Activated naive CD8-positive, alpha-beta T cell treated with anti-CD3 and anti-CD28 coated beads, Interleukin-2, amount 50 U/mL, for 16 hours (primary cell): ENCODE results near the gene CD302.
"Not testable (repeated sequence)": the region's sequence is repeated elsewhere in the genome, so short reads cannot be mapped to it uniquely, and the experiment has no call there.

ENCODE experiments used
- DNase-seq: peaks from one replicate; pipeline ENCODE4 v3.0.0-alpha.2; 2020; ENCODE audit warnings: low read depth, low spot score

Gene CD302

DNA sequence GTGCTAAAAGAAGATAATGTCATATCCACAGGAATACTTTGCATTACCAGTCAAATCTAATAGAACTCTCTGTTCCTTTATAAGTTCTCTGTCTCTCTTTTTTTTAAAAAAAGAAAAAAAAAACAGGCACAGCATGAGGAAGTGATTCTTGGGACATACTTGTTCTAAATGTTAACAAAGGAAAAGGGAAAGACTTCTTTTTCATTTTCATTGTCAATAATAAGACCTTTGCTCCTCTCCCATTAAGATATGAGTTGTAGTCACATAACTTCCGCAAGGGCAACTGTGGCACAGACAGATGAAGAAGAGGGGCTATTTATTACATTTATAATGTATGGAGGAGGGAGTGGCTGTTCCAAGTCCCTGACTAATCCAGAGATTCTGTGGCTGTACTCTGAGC is 4.7 kb downstream of the CD302 start:
- DNase-seq = no peak

DNA sequence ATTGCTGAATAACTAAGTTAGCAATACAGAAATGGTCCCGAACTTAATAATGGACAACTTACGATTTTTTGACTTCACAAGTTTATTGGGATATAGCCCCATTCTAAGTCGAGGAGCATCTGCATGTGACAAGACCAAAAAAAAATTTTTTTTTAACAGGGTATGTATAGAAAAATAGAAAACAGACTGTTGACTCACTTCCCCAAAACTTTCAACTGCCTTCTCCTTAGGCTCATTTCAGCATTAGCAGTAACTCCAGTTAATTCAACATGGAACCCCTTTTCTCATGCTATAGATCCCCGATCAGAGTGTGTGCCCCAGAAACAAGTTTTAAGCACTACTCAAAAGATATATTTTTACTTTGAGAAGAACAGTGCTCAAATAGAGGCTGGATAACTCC is 5.4 kb downstream of the CD302 start:
- DNase-seq = no peak

DNA sequence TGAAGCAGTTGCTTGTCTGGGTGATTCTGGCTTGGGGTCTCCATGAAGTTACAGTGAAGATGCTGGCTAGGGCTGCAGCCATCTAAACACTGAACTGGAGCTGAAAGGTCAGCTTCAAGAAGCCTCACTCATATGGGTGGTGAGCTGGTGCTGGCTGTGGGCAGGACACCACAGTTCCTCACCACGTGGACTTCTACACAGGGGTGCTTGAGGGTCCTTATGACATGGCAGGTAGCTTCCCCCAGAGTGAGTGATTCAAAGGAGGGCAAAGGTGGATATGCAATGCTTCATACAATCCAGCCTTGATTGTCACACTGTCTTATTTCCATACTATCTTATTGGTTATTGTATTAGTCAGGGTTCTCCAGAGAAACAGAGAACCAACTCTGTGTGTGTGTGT is 6.0 kb downstream of the CD302 start:
- no peak for DNase-seq

DNA sequence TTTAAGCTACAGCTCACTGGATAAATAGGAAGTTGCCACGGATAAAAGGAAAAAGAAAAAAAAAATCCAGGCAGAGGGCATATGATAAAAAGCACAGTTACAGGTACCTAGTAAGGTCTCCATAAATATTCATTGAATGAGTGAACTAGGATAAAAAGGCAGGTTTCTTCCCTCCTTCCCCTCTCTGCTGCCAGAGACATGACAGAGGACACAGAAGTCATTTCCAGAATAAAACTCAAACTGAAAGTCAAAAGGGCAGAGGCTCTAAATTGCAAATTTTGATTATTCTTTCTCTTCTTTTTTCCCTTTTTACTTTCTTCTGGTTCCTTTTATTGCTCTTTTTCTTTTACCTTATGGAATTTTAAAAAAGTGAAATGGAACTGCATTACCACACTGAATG is 7.7 kb downstream of the CD302 start:
- no peak for DNase-seq

DNA sequence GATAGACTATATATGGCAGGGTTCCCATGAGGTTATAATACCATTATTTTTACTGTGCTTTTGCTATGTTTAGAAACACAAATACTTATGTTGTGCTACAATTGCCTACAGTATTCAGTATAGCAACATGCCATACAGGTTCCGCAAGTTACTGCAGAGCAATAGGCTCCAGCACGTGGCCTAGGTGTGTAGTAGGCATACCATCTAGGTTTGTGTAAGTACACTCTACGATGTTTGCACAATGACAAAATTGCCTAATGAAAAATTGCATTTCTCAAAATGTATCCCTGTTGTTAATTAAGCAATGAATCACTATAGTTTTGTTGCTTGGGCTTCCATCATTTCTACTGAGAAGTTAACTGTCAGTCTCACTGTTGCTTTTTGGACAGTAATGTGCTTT is 9.8 kb downstream of the CD302 start:
- no peak for DNase-seq

DNA sequence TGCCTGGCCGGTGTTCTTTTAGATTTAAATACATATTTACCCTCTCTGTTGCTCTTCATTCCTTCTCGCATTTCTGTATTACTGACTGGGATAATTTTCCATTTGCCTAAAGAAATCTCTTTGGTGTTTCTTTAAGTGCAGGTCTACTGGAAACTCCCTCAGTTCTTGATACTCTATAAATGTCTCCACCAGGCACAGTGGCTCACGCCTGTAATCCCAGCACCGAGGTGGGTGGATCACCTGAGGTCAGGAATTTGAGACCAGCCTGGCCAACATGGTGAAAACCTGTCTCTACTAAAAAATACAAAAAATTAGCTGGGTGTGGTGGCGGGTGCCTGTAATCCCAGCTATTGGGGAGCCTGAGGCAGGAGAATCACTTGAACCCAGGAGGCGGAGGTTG is 10.4 kb downstream of the CD302 start:
- not testable (repeated sequence) for DNase-seq

DNA sequence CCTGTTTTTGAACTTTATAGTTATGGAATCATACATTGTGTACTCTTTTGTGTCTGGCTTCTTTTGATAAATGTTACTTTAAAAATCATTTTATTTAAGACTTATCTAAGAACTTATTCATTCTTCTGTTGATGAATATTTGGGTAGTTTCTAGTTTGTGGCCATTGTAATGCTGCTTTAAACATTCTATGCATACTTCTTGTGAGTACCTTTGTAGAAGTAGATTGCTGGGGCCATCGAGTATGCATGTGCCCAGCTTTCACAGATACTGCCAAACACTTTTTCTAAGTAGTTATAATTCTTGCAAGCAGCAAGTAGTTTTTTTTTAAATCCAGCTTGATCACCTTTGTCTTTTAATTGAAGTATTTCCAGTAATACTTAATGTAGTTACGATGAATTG is 11.1 kb downstream of the CD302 start:
- no peak for DNase-seq

DNA sequence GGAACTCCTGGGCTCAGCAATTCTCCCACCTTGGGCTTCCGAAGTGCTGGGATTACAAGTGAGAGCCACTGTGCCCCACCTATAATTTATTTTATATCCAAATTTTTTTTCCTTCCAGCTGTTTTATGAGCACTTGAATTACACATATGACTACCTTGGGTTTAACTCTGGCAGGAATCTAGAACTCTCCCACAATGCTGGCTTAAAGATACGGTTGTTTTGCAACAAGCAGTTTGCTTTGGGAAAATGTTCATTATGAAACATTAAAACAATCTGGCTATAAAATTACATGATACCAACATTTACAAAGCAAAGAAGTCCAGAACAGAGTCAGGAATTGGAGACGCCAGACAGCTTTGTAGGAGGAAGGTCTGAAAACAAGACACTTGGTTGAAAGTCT is 12.8 kb downstream of the CD302 start:
- no peak for DNase-seq

DNA sequence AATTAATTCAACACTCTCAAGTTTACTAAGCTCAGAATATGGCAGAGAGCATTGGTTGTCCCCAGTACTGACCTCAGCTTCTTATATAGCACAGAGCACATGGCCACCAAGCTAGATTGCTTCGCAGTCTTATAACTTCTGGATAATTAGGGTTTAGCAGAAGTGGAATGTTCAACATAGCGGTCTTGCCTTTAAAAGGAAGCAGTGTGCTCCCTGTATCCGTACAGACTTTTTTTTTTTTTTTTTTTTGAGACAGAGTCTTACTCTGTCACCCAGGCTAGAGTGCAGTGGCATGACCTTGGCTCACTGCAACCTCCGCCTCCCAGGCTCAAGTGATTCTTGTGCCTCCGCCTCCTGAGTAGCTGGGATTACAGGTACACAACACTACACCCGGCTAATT is 13.3 kb downstream of the CD302 start:
- DNase-seq = not testable (repeated sequence)

DNA sequence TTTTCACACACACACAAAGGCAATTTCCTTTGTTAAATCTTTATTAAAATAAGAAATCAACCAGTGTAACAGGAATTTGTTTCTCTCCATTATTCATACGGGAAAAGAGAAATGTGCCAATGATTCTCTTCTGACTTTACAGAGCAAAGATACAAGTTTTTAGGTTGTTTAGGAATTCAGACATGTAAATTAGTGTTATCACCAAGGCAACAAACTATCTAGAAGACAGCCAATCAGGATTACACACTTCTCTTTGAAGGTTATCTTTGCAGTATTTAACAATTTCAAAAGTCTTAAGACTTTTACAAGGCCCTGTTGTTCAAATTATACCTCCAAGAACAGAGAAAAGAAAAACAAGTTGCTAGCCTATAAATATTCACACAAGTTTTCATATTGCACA is 14.5 kb downstream of the CD302 start:
- DNase-seq = no peak

DNA sequence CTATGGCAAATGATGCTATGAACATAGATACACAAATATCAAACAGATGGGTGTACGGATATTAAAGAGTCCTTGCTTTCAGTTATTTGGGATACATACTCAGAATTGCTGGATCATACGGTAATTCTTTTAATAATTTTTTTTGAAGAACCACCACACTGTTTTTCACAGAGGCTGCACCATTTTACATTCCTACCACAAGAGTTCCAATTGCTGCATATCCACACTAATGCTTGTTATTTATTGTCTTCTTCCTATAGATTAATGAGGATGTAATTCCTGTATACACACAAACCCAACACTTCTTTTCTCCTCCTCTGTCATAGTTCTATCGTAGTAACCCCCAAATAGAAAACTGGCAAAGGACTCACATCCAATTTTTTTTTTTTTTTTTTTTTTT is 21.7 kb downstream of the CD302 start:
- DNase-seq = no peak

DNA sequence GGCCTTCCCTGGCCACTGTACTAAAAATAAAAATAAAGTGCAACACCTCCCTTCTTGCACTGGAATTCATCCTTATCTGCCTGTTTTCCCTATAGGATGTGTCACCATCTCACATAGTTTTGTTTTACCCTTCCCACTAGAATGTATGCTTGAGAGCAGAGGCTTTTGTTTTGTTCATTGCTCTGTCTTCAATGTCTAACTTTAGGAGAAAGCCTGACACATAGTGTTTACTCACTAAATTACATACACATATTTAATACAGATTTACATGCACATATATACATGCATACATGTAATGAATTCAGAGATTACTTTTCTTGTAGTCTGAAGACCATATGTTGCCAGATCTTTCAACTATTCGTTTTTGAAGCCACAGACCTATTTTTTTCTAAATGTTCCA is 23.0 kb downstream of the CD302 start:
- DNase-seq = no peak

DNA sequence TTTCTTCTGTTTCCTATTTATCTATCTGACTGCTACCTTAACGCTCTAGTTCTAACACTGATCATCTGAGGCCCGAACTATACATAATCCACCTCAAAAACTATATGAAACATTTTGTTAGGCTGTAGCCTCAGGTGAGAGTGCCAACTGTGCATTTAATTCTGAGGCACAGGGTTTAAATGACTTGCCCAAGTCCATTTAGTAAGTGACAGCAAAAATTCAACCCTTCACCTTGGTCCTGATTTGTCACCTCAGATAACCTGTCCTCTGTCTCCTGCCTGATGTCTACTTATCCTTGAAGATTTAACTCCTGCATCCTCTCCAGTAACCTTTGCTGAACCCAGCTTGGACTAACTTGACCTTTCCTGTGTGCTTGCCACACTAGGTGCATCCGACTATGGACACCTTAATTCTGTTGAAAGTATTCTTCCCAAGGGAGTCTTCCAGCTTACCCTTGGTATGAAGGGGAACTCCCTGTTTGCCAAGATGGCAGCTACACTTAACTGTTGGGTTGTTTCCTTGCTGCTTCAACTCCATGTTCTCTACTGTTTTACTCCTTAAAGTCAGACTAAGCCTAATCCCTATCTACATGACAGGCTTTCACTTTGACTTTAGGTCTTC is 23.5 kb downstream of the CD302 start:
- DNase-seq = no peak

DNA sequence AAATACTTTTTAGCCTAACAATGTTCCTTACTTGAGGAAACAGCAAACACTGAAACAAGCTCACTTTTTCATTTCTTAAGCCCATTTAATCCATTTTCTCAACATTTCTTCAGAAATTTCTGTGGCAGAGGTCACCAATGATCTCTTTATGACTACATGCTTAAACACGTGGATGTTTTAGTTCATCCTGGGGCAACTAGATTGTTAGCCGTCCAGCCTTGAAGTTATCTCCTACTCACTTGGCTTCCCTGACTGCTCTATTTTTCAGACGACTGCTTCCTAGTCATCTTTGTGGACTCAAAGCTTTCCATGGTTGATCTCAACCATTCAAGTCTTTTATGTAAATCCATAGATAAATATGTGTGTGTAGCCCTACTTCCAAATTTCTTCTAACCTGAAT is 24.1 kb downstream of the CD302 start:
- no peak for DNase-seq

DNA sequence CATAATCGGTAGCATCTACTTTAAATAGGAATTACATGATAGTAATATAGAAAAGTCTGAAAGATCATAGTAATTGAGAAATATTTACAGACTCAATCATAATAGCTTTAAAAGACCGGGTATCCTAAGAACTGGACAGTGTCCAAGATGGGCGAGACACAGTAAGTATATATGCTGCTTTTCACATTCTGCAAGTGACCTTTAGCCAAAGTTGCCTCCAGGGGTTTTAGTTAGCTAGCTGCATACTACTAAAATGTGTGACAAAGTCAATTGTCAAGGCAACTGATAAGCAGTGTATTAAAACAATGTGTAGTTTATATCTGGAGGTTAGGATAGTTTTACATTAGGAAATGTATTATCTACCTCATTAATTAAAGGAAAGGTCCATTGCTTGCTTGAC is 24.6 kb downstream of the CD302 start:
- DNase-seq = no peak

DNA sequence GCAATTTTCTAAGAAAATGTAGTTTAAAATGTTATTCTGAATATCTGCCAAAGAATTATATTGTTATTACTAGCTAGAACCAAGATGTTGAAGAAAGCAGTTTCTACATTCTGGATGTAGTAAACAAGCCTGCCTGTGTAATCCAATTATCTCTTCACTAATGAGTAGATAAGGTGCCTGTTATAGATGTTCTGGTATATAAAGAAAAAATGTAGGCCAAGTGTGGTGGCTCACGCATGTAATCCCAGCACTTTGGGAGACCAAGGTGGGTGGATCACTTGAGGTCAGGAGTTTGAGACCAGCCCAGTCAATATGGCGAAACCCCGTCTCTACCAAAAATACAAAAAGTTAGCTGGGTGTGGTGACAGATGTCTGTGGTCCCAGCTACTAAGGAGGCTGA is 28.9 kb downstream of the CD302 start:
- DNase-seq = no peak

DNA sequence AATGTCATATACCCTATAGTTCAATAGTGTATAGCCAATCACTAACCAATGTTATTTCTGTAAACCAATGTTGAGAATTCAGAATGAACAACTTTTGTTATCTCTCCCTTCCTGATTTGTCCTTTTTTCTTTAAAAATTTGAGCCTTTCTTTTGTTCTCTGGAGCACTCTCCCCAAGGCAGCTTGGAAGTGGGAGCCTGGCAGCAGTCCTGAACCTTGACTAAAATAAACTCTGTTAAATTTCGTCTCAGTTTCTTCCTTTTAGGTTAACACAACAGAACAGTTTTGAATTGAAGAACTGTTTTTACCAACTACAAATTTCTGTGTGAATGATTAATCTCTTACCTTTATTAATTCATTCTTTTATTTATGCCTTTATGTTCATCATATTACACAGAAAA is 35.9 kb downstream of the CD302 start:
- DNase-seq = no peak

DNA sequence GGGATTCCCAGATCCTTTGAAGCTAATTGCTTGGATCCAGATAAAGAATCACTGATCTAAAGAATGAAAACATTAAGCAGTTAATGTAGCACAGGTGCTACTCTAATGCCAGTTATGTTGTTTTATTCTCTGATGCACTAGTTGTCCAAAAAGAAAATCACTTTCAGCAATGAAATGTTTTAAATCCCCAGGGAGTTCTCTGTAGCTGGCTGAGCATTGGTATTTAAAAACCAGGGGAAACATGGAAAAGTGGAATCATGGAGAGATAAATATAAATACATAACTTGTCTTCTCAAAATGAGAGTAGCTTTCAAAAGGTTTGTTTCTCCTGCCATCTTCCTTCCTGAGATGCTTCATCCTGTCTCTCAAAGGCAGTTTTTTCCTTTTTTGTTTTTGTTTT is 37.7 kb downstream of the CD302 start:
- no peak for DNase-seq

DNA sequence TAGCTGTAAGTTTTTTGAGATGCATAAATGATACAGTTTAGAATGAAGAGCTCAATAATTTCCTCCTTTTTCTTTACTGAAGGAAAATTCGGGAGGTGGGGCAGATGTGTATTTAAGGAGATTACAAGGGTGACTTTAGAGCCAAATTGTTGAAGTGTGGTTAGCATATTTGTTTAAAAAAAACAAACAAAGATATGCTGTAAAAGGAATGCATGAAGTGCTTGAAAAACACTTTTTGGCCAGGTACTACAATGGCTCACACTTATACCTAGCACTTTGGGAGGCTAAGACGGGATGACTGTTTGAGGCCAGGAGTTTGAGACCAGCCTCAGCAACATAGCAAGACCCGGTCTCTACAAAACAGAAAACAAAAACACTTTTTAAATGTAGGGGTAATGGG is 38.4 kb downstream of the CD302 start:
- DNase-seq = no peak

DNA sequence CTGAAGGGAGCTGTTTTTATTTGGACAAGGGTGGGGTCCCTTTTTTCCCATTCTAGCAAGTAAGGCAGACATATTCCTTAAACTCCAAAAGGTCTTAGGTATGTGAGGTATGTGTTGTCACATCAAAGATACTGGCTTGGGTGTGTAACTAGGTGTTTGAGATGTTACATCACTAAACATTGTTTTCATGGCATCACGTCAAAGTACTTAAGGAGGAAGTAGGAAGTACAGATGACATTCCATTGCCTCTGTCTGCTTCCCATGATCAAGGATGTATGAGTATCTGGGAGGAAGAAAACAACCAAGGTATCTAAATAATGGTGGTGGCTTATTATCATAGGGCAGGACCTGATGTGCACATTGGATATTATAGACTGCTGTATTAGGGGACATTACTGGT is 39.3 kb downstream of the CD302 start:
- no peak for DNase-seq

DNA sequence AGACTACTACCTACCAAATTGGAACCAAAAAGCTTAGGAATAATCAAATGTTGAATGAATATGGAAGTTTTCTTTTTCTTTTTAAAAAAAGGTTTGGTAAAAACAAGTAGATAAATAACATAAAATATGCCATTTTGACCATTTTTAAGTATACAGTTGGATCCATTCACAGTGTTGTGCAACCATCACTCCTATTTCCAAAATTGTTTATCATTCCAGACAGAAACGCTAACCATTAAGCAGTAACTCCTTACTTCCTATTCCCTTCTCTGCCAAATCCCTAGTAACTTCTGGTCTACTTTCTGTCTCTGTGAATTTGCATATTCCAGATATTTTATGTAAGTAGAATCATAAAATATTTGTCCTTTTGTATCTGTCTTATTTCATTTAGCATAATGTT is 39.8 kb downstream of the CD302 start:
- DNase-seq = no peak

DNA sequence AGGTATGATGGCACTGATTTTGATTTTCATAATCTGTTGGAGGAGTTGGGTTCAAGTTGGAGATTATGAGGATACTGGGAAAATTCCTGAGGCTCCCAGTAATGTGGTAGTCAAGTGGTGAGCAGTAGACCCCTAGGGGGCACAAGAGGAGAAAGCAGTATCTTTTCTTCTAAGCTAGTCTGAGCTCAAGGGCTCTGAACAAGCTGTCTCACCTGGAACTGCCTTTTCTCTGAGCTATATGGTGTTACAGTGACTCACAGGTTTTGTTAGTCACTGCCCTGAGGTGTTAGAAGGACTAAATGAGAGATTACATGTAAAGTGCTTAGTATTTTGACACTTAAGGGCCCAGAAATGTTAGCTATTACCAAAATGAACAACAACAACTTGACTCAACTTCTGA is 42.2 kb downstream of the CD302 start:
- DNase-seq = no peak

DNA sequence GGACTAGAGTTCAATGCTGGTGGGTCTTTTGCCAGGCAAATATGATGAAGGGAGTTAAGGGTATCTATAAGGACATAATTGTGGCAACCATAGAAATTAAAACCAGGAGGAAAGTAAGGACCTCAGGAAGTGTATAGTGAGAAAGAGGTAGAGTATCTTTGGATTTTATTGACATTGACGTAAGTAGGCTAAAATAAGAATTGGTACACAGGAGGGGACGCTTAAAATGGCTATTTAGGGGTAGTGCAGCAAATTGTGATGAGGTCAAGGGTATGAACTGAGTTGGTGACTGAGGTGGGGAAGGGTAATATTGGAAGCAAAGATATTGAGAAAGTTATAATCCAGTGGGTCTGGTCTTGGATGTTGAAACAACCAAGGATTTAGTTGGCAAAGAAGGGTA is 43.0 kb downstream of the CD302 start:
- no peak for DNase-seq

DNA sequence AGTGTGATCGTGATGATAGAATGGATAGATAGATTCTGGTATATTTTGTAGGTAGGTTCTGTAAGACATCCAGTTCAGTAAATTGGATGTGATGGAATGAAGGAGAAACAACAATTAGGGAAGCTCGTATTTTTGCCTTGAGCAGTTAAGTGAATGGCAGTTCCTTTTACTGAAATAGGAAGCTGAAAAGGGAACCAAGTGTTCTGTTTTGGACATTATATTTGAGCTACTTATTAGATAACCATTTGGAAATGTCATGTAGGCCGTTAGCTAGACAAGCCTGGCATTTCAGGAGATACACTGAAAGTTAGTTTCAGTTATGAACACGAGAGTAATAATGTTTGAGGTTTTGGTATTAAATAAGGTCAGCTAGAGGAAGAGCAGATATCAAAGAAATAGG is 44.2 kb downstream of the CD302 start:
- no peak for DNase-seq

DNA sequence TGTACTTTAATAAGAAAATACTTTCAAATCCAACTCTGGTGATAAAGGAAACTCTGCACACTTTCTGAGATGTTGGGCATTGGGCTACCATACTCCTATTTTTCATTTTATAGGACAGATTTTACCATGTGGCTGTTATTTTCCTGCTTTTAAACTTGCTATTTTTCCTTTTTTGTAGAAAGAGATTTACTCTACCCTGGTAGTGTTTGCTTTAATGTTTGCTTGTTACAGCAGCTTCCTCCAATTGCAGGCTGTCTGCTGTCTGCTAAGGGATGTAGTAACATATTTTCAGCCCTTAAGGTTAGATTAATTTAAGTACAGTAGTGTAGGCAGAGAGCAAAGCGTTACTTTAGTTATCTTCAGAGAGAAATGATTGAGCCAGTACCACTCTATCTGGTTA is 47.1 kb downstream of the CD302 start:
- DNase-seq = no peak
